Transverse colon (tissue), 4 donors: ENCODE data around the gene AP1B1.

Source experiments
- EP300 ChIP-seq: sonication (generic); formaldehyde crosslinking; IDR thresholded peaks from one replicate; pipeline ENCODE4 v1.6.1; 2017; ENCODE audit warnings: antibody characterized with exemption, low read depth
- POLR2A ChIP-seq: fragments of 450-650 bp; IDR thresholded peaks from one replicate; pipeline ENCODE4 v1.6.1; 2016; ENCODE audit warnings: antibody characterized with exemption, mild to moderate bottlenecking, moderate library complexity
- POLR2AphosphoS5 ChIP-seq, 3 donors: sonication (generic); formaldehyde crosslinking; IDR thresholded peaks; one replicate each; pipeline ENCODE4 v1.6.1; 2016; ENCODE audit warnings: antibody characterized with exemption in 3 of 3
- TF ChIP-seq, protein P1 (sequence below), 5 experiments: fragments of 200-600 bp in 3 of 5; fragments of 450-650 bp in 2 of 5; sonication (generic) in 3 of 5; IDR thresholded peaks; 1 replicate in 2 of 5; 2 replicates in 3 of 5; pipeline ENCODE4 v1.5.1; 2016 to 2017; ENCODE audit warnings: antibody characterized with exemption in 5 of 5, inconsistent platforms in 3 of 5, mild to moderate bottlenecking in 2 of 5, moderate library complexity in 1 of 5

GRCh38 chr22:29315286-29316140 is 72.9 kb downstream of the AP1B1 start, which contains the start of gene RASL10A:
- TF ChIP-seq POLR2A, result no peak
- TF ChIP-seq, protein P1, sequence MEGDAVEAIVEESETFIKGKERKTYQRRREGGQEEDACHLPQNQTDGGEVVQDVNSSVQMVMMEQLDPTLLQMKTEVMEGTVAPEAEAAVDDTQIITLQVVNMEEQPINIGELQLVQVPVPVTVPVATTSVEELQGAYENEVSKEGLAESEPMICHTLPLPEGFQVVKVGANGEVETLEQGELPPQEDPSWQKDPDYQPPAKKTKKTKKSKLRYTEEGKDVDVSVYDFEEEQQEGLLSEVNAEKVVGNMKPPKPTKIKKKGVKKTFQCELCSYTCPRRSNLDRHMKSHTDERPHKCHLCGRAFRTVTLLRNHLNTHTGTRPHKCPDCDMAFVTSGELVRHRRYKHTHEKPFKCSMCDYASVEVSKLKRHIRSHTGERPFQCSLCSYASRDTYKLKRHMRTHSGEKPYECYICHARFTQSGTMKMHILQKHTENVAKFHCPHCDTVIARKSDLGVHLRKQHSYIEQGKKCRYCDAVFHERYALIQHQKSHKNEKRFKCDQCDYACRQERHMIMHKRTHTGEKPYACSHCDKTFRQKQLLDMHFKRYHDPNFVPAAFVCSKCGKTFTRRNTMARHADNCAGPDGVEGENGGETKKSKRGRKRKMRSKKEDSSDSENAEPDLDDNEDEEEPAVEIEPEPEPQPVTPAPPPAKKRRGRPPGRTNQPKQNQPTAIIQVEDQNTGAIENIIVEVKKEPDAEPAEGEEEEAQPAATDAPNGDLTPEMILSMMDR (IDR thresholded peaks at IDR 0.05), result no peak
- no peak for TF ChIP-seq POLR2AphosphoS5 (IDR thresholded peaks at IDR 0.05)
- TF ChIP-seq EP300, result no peak
